HG03097 (cell line): ENCODE measurements around the gene CCL26.
"Not testable (repeated sequence)": the region's sequence is repeated elsewhere in the genome, so short reads cannot be mapped to it uniquely, and the experiment has no call there.

ENCODE experiments used
- ATAC-seq: cut with Tn5 transposase; IDR thresholded peaks from one replicate; pipeline ENCODE4 v1.9.1; 2021; ENCODE audit not compliant: unreplicated experiment, low FRiP score

CCL26 gene

GRCh38 chr7:75793676-75794075 is 21.7 kb upstream of the CCL26 start:
- no peak for ATAC-seq

GRCh38 chr7:75792567-75792966 is 20.6 kb upstream of the CCL26 start:
- not testable (repeated sequence) for ATAC-seq

- no peak for ATAC-seq
Observed at GRCh38 chr7:75789361-75789924, 17.4 kb upstream of the CCL26 start.

- not testable (repeated sequence) for ATAC-seq
Observed at GRCh38 chr7:75788154-75788847, 16.3 kb upstream of the CCL26 start.

- ATAC-seq: not testable (repeated sequence)
Observed at GRCh38 chr7:75783058-75783457, 11.0 kb upstream of the CCL26 start.

- not testable (repeated sequence) for ATAC-seq
Observed at GRCh38 chr7:75780647-75781273, 8.7 kb upstream of the CCL26 start.

GRCh38 chr7:75779516-75779915 is 7.5 kb upstream of the CCL26 start:
- ATAC-seq: not testable (repeated sequence)

GRCh38 chr7:75779035-75779434 is 7.0 kb upstream of the CCL26 start:
- ATAC-seq: not testable (repeated sequence)

GRCh38 chr7:75776295-75776971 is 4.4 kb upstream of the CCL26 start:
- no peak for ATAC-seq

GRCh38 chr7:75773958-75774357 is 1.9 kb upstream of the CCL26 start:
- ATAC-seq: not testable (repeated sequence)

- ATAC-seq: no peak
Observed at GRCh38 chr7:75771224-75771623, 787 bp downstream of the CCL26 start.

- no peak for ATAC-seq
Observed at GRCh38 chr7:75762350-75762917, 9.6 kb downstream of the CCL26 start.

- not testable (repeated sequence) for ATAC-seq
Observed at GRCh38 chr7:75761801-75762200, 10.2 kb downstream of the CCL26 start.

- ATAC-seq: no peak
Observed at GRCh38 chr7:75758491-75758890, 13.5 kb downstream of the CCL26 start.

GRCh38 chr7:75757860-75758259 is 14.2 kb downstream of the CCL26 start:
- no peak for ATAC-seq

- no peak for ATAC-seq
Observed at GRCh38 chr7:75756991-75757676, 14.9 kb downstream of the CCL26 start.

- ATAC-seq: no peak
Observed at GRCh38 chr7:75756206-75756990, 15.6 kb downstream of the CCL26 start.

GRCh38 chr7:75743455-75743859 is 28.6 kb downstream of the CCL26 start:
- no peak for ATAC-seq

GRCh38 chr7:75740846-75741497 is 31.0 kb downstream of the CCL26 start:
- ATAC-seq: no peak
